Heart left ventricle (tissue), 16 donors: ENCODE measurements around the gene FZD2. TPM values are rescaled to one million over a fixed set of nuclear protein-coding genes. Genes with fewer than 3 reads are reported as not detected.

Experiments
- ATAC-seq, 4 donors: fragments of 200-7000 bp; cut with Tn5 transposase; one replicate each; pipeline ENCODE4 v1.9.1; 2020 to 2022; ENCODE audit warnings: moderate library complexity in 4 of 4, mild to moderate bottlenecking in 3 of 4, moderate number of reproducible peaks in 1 of 4
- DNase-seq, 5 donors: peaks; one replicate each; pipeline ENCODE4 v3.0.0-alpha.2; 2020
- H3K27ac ChIP-seq, 12 donors: fragments of 200-600 bp; sonication (generic) in 4 of 12; one replicate each; pipeline versions ENCODE4 v1.5.0 to v1.8.0; 2016 to 2022; ENCODE audit warnings: mild to moderate bottlenecking in 2 of 12
- H3K27me3 ChIP-seq, 9 donors: fragments of 200-600 bp; sonication (generic) in 2 of 9; one replicate each; pipeline versions ENCODE4 v1.5.1 to v1.8.0; 2016 to 2022; ENCODE audit warnings: mild to moderate bottlenecking in 3 of 9
- H3K36me3 ChIP-seq, 9 donors: fragments of 200-600 bp; sonication (generic) in 2 of 9; one replicate each; pipeline versions ENCODE4 v1.5.0 to v1.8.0; 2018 to 2022; ENCODE audit warnings: mild to moderate bottlenecking in 2 of 9
- H3K4me1 ChIP-seq, 12 donors: fragments of 200-600 bp; sonication (generic) in 4 of 12; one replicate each; pipeline versions ENCODE4 v1.5.0 to v1.8.0; 2016 to 2022; ENCODE audit warnings: mild to moderate bottlenecking in 3 of 12
- H3K4me3 ChIP-seq, 12 donors: fragments of 200-600 bp; sonication (generic) in 4 of 12; one replicate each; pipeline versions ENCODE4 v1.5.0 to v1.8.0; 2017 to 2022; ENCODE audit warnings: mild to moderate bottlenecking in 9 of 12, moderate library complexity in 4 of 12
- H3K9me3 ChIP-seq, 12 donors: fragments of 200-600 bp; sonication (generic) in 4 of 12; one replicate each; pipeline versions ENCODE4 v1.5.0 to v1.8.0; 2016 to 2022; ENCODE audit warnings: mild to moderate bottlenecking in 1 of 12
- CTCF ChIP-seq, 12 donors: fragments of 200-600 bp; sonication (generic) in 4 of 12; IDR thresholded peaks; one replicate each; pipeline versions ENCODE4 v1.5.0 to v1.8.0; 2018 to 2022; ENCODE audit warnings: antibody characterized with exemption in 12 of 12, mild to moderate bottlenecking in 5 of 12
- POLR2A ChIP-seq, 2 donors: fragments of 450-650 bp; IDR thresholded peaks; one replicate each; pipeline ENCODE4 v1.6.1; 2017; ENCODE audit warnings: antibody characterized with exemption in 2 of 2, mild to moderate bottlenecking in 2 of 2, moderate library complexity in 2 of 2
- WGBS, 4 donors: extraction: QIAGEN DNeasy Blood & Tissue Kit in 2 of 4; methylation state at CpG; one replicate each; pipeline versions ENCODE4 v1.1.5 to v1.1.7; 2013 to 2018; 5-methylcytosine and 5-hydroxymethylcytosine counted together
- intact Hi-C, 10 donors: fragments of 100-400 bp; cut with DNase I; formaldehyde crosslinking; loops; one replicate each; pipeline versions ENCODE4 v1.11.1 to v1.14.2; 2022
- polyA plus RNA-seq, 2 donors: library from polyadenylated mRNA; stranded (reverse); fragments of 200-250 nt; gene quantifications; one replicate each; pipeline ENCODE4 v1.2.3, GENCODE V29; 2013
- total RNA-seq, 9 donors: library from RNA; depleted of rRNA in 2 of 9; stranded (reverse); fragments of >200 nt in 2 of 9; fragmentation: NEBNext Ultra II Directional in 3 of 9; extraction: Animal tissue kit (Norgen Biotek cat#: 25700) in 3 of 9; gene quantifications; one replicate each; pipeline versions ENCODE4 v1.1.0 to v1.2.4, GENCODE V29; 2016 to 2023
- donor health status: ischemic (EF 13 %, LVEDD 7.1; RV severe dilation, severe dysfunction).
- donor health status: healthy with polysubstance abuse.
- donor health status: DM: no; HTN: yes; CAD: no.
- donor health status: DM: no; HTN: no; CAD: no.
- donor health status: ischemic (EF 25% LVEDD 6.9; RV normal size, moderate dysfunction).
- donor health status: ischemic (EF 25% LVEDD 5.7; RV mildly dilated, moderate dysfunction).
- donor health status: healthy.
- donor health status: DM: yes; HTN: yes; CAD: no.
- donor health status: ischemic (EF 35%, LVEDD 5.7; RV mildly dilated, moderate dysfunction).
- donor health status: nonischemic (EF 11% LVEDD 7.7; RV severe dilation, severe dysfunction).
- donor health status: DM: yes; HTN: yes; CAD: no.
- donor health status: PGD.
- donor health status: ischemic (EF 29% LVEDD 5.4; RV normal size, mild dysfunction).
- donor health status: nonischemic (EF 23%, LVEDD 6.1; RV moderate dilation, normal function).

Gene FZD2
- total and polyA plus RNA-seq, 11 donors = 1.6 to 8.1 (median 3.9) TPM

GRCh38 chr17:44568945-44569858 is 11.9 kb downstream of the FZD2 start:
- ATAC-seq (peak in 1 of 4 donors; percentile 58), DNase-seq (no peak)
- H3K27me3 ChIP-seq = no peaks in the 10 kb centered on the region
- intact Hi-C loops = no loop called here
- WGBS, 4 donors = 43 to 81% (median 74%) methylated on average over 25 to 26 of the region's 26 CpGs
- H3K4me3 ChIP-seq = peak overlapping the region in 1 of 12 donors; percentile 5
- H3K4me1 ChIP-seq = no peaks in the 10 kb centered on the region
- no peak for TF ChIP-seq POLR2A (IDR thresholded peaks at IDR 0.05)
- TF ChIP-seq CTCF (IDR thresholded peaks at IDR 0.05) = no peak
- H3K27ac ChIP-seq = peak overlapping the region in 1 of 12 donors; percentile 44
- no peaks in the 10 kb centered on the region for H3K36me3 ChIP-seq
- H3K9me3 ChIP-seq = peaks cover 0 to 11% (median 5%) of the 10 kb centered on the region in 12 donors

GRCh38 chr17:44572801-44573200 is 15.5 kb downstream of the FZD2 start:
- no peaks in the 10 kb centered on the region for H3K27me3 ChIP-seq
- peaks cover 0 to 10% (median 0%) of the 10 kb centered on the region in 12 donors for H3K4me1 ChIP-seq
- intact Hi-C loops = no loop called here
- no peak overlapping the region for H3K4me3 ChIP-seq
- 64 to 81% (median 73%) methylated on average over 2 of the region's 2 CpGs for WGBS, 4 donors
- ATAC-seq (no peak), DNase-seq (no peak)
- H3K9me3 ChIP-seq = no peaks in the 10 kb centered on the region
- H3K36me3 ChIP-seq = no peaks in the 10 kb centered on the region
- no peak overlapping the region for H3K27ac ChIP-seq
- TF ChIP-seq CTCF (IDR thresholded peaks at IDR 0.05) = no peak
- TF ChIP-seq POLR2A (IDR thresholded peaks at IDR 0.05) = no peak

GRCh38 chr17:44575403-44575802 is 18.1 kb downstream of the FZD2 start:
- no peak overlapping the region for H3K27ac ChIP-seq
- no peaks in the 10 kb centered on the region for H3K27me3 ChIP-seq
- peak in 1 of 4 donors; percentile 30 for ATAC-seq
- no peaks in the 10 kb centered on the region for H3K36me3 ChIP-seq
- no peaks in the 10 kb centered on the region for H3K9me3 ChIP-seq
- DNase-seq = no peak
- intact Hi-C loops = no loop called here
- 22 to 31% (median 28%) methylated on average over 2 of the region's 2 CpGs for WGBS, 4 donors
- peaks cover 0 to 10% (median 0%) of the 10 kb centered on the region in 12 donors for H3K4me1 ChIP-seq
- no peak for TF ChIP-seq CTCF (IDR thresholded peaks at IDR 0.05)
- no peak for TF ChIP-seq POLR2A (IDR thresholded peaks at IDR 0.05)
- H3K4me3 ChIP-seq = no peak overlapping the region

GRCh38 chr17:44578947-44579346 is 21.7 kb downstream of the FZD2 start:
- WGBS, 4 donors = 59 to 76% (median 68%) methylated on average over 4 of the region's 4 CpGs
- no peaks in the 10 kb centered on the region for H3K9me3 ChIP-seq
- DNase-seq (no peak), ATAC-seq (no peak)
- no peak overlapping the region for H3K4me3 ChIP-seq
- intact Hi-C loops = no loop called here
- H3K27me3 ChIP-seq = no peaks in the 10 kb centered on the region
- H3K4me1 ChIP-seq = peaks cover 0 to 10% (median 0%) of the 10 kb centered on the region in 12 donors
- TF ChIP-seq CTCF (IDR thresholded peaks at IDR 0.05) (no peak), POLR2A (IDR thresholded peaks at IDR 0.05) (no peak)
- no peak overlapping the region for H3K27ac ChIP-seq
- no peaks in the 10 kb centered on the region for H3K36me3 ChIP-seq
